HepG2 (cell line): Measurements from ENCODE around the gene ENG. TPM values are rescaled to one million over a fixed set of nuclear protein-coding genes. Genes with fewer than 3 reads are reported as not detected.

Experiments used
- ARNTL ChIP-seq: sonication (generic); formaldehyde crosslinking; IDR thresholded peaks from 2 replicates; pipeline ENCODE4 v1.4.0; 2020; ENCODE audit warnings: mild to moderate bottlenecking, missing genetic modification reagents
- JDP2 ChIP-seq: sonication (generic); formaldehyde crosslinking; IDR thresholded peaks from 2 replicates; pipeline ENCODE4 v1.8.1; 2022; ENCODE audit warnings: missing genetic modification reagents, borderline replicate concordance
- ONECUT2 ChIP-seq: sonication (generic); formaldehyde crosslinking; IDR thresholded peaks from 2 replicates; pipeline ENCODE4 v1.4.0; 2020; ENCODE audit warnings: missing genetic modification reagents
- REST ChIP-seq, 2 experiments: IDR thresholded peaks; 2 replicates each; pipeline ENCODE4 v1.6.1; 2011 to 2012; ENCODE audit warnings: low read length in 2 of 2, borderline replicate concordance in 1 of 2, low read depth in 1 of 2, mild to moderate bottlenecking in 1 of 2, moderate library complexity in 1 of 2
- ZZZ3 ChIP-seq: sonication (generic); formaldehyde crosslinking; IDR thresholded peaks from 2 replicates; pipeline ENCODE4 v1.4.0; 2020; ENCODE audit warnings: missing genetic modification reagents, mild to moderate bottlenecking, borderline replicate concordance
- microRNA-seq: library from miRNA; unstranded; fragments of <30 nt; microRNA quantifications from one replicate; pipeline ENCODE4, GENCODE V29; 2020
- polyA plus RNA-seq, 8 experiments: library from polyadenylated mRNA; depleted of rRNA in 3 of 8; stranded (reverse) in 7 of 8; unstranded in 1 of 8; fragments of >200 nt; fragmentation: Illumina TruSeq in 4 of 8; extraction: Trizol in 4 of 8; gene quantifications; 2 replicates each; pipeline versions ENCODE4 v1.2.1 to v1.2.3, GENCODE V29; 2011 to 2016; ENCODE audit warnings: low read depth in 4 of 8, missing spikeins in 1 of 8, mixed read lengths in 1 of 8; ENCODE audit not compliant: insufficient read depth in 1 of 8
- small RNA-seq, 3 experiments: library from RNA; depleted of rRNA; stranded (forward); fragments of <200 nt; gene quantifications; one replicate each; pipeline ENCODE3, GENCODE V24; 2012; ENCODE audit warnings: low read depth in 2 of 3, low replicate concordance in 1 of 3; ENCODE audit not compliant: insufficient read length in 3 of 3, insufficient read depth in 2 of 3
- total RNA-seq, 5 experiments: library from RNA; depleted of rRNA; stranded (reverse); fragments of >200 nt; fragmentation: Illumina TruSeq; extraction: Trizol; gene quantifications; 2 replicates each; pipeline ENCODE4 v1.2.3, GENCODE V29; 2016; ENCODE audit warnings: low read depth in 1 of 5

Gene ENG
- total and polyA plus RNA-seq, 2 of the 13 experiments (the other 11 are each of a cell fraction or from before 2014, with no cell fraction given) = 0.02 to 1.1 TPM

- TF ChIP-seq REST (IDR thresholded peaks at IDR 0.05; ENCODE audit: borderline replicate concordance in 1 of 2, low read depth in 1 of 2, low read length in 2 of 2) (no peak), JDP2 (CRISPR knock-in tag) (no peak), ONECUT2 (CRISPR knock-in tag) (no peak), ARNTL (CRISPR knock-in tag) (no peak), ZZZ3 (no peak)
- TF ChIP-seq, all 625 proteins: peak for 0
These were observed 89.0 kb downstream of the ENG start (continued) for GRCh38 chr9:127765418-127765817.

Small RNA genes within 50 kb of the gene (microRNA-seq; reads per million reads assigned to microRNA genes)
- gene MIR2861 = not detected
- not detected for gene MIR3960
- not detected for gene MIR4672

Small RNA genes within 50 kb of the gene (small RNA-seq; reads per million reads assigned to genes)
- 0 to 0.97 (median 0.65) reads per million in 3 experiments for gene MIR4672
- 0 reads per million in 3 experiments for gene RF00019
- gene RNA5SP296 = 0 reads per million in 3 experiments

Other genes with a start within 250 kb of the ENG start
- gene STXBP1, start 242.4 kb downstream of the ENG start, total RNA-seq (2016; rRNA removed; fragmentation: Illumina TruSeq; extraction: Trizol) = 2.9 and 4.4 TPM in 2 replicates
- 2.9 and 4.1 TPM in 2 replicates for gene STXBP1, start 242.4 kb downstream of the ENG start, polyA plus RNA-seq (2011; rRNA removed)
- not detected in 2 replicates for gene CFAP157, start 147.7 kb downstream of the ENG start, total RNA-seq (2016; rRNA removed; fragmentation: Illumina TruSeq; extraction: Trizol)
- gene CFAP157, start 147.7 kb downstream of the ENG start, polyA plus RNA-seq (2011; rRNA removed) = 0.07 TPM in 1 of 2 replicates, not detected in the other
- 7.6 and 10.4 TPM in 2 replicates for gene PTRH1, start 139.0 kb downstream of the ENG start, total RNA-seq (2016; rRNA removed; fragmentation: Illumina TruSeq; extraction: Trizol)
- 4.0 and 5.4 TPM in 2 replicates for gene PTRH1, start 139.0 kb downstream of the ENG start, polyA plus RNA-seq (2011; rRNA removed)
- not detected in 2 replicates for gene TTC16, start 138.6 kb downstream of the ENG start, total RNA-seq (2016; rRNA removed; fragmentation: Illumina TruSeq; extraction: Trizol)
- gene TTC16, start 138.6 kb downstream of the ENG start, polyA plus RNA-seq (2011; rRNA removed) = not detected in 2 replicates
- gene TOR2A, start 119.4 kb downstream of the ENG start, total RNA-seq (2016; rRNA removed; fragmentation: Illumina TruSeq; extraction: Trizol) = 5.5 and 7.2 TPM in 2 replicates
- 3.5 and 4.9 TPM in 2 replicates for gene TOR2A, start 119.4 kb downstream of the ENG start, polyA plus RNA-seq (2011; rRNA removed)
- not detected in 2 replicates for gene SH2D3C, start 76.0 kb downstream of the ENG start, total RNA-seq (2016; rRNA removed; fragmentation: Illumina TruSeq; extraction: Trizol)
- not detected in 2 replicates for gene SH2D3C, start 76.0 kb downstream of the ENG start, polyA plus RNA-seq (2011; rRNA removed)
- 16.8 TPM in 2 replicates for gene CDK9, start 68.6 kb downstream of the ENG start, total RNA-seq (2016; rRNA removed; fragmentation: Illumina TruSeq; extraction: Trizol)
- 21.5 and 26.1 TPM in 2 replicates for gene CDK9, start 68.6 kb downstream of the ENG start, polyA plus RNA-seq (2011; rRNA removed)
- gene FPGS, start 51.8 kb downstream of the ENG start, total RNA-seq (2016; rRNA removed; fragmentation: Illumina TruSeq; extraction: Trizol) = 20.3 and 35.6 TPM in 2 replicates
- gene FPGS, start 51.8 kb downstream of the ENG start, polyA plus RNA-seq (2011; rRNA removed) = 36.8 and 41.3 TPM in 2 replicates
- gene AK1, start 23.0 kb upstream of the ENG start, total RNA-seq (2016; rRNA removed; fragmentation: Illumina TruSeq; extraction: Trizol) = 25.7 and 32.8 TPM in 2 replicates
- 19.1 and 28.5 TPM in 2 replicates for gene AK1, start 23.0 kb upstream of the ENG start, polyA plus RNA-seq (2011; rRNA removed)
- gene ST6GALNAC6, start 44.9 kb upstream of the ENG start, total RNA-seq (2016; rRNA removed; fragmentation: Illumina TruSeq; extraction: Trizol) = 16.7 and 18.5 TPM in 2 replicates
- 65.4 and 103 TPM in 2 replicates for gene ST6GALNAC6, start 44.9 kb upstream of the ENG start, polyA plus RNA-seq (2011; rRNA removed)
- gene ST6GALNAC4, start 62.4 kb upstream of the ENG start, total RNA-seq (2016; rRNA removed; fragmentation: Illumina TruSeq; extraction: Trizol) = 14.8 and 18.8 TPM in 2 replicates
- gene ST6GALNAC4, start 62.4 kb upstream of the ENG start, polyA plus RNA-seq (2011; rRNA removed) = 27.7 and 36.4 TPM in 2 replicates
- gene PIP5KL1, start 76.1 kb upstream of the ENG start, total RNA-seq (2016; rRNA removed; fragmentation: Illumina TruSeq; extraction: Trizol) = 0.20 TPM in 1 of 2 replicates, not detected in the other
- gene PIP5KL1, start 76.1 kb upstream of the ENG start, polyA plus RNA-seq (2011; rRNA removed) = 0.44 and 0.49 TPM in 2 replicates
- 17.5 and 24.8 TPM in 2 replicates for gene DPM2, start 83.2 kb upstream of the ENG start, total RNA-seq (2016; rRNA removed; fragmentation: Illumina TruSeq; extraction: Trizol)
- gene DPM2, start 83.2 kb upstream of the ENG start, polyA plus RNA-seq (2011; rRNA removed) = 35.3 and 38.6 TPM in 2 replicates
- 16.1 and 16.6 TPM in 2 replicates for gene EEIG1, start 126.3 kb upstream of the ENG start, total RNA-seq (2016; rRNA removed; fragmentation: Illumina TruSeq; extraction: Trizol)
- gene EEIG1, start 126.3 kb upstream of the ENG start, polyA plus RNA-seq (2011; rRNA removed) = 25.2 and 30.1 TPM in 2 replicates
- 6.0 and 6.6 TPM in 2 replicates for gene NAIF1, start 212.7 kb upstream of the ENG start, total RNA-seq (2016; rRNA removed; fragmentation: Illumina TruSeq; extraction: Trizol)
- gene NAIF1, start 212.7 kb upstream of the ENG start, polyA plus RNA-seq (2011; rRNA removed) = 6.9 TPM in 2 replicates
- 18.5 and 24.8 TPM in 2 replicates for gene SLC25A25, start 213.6 kb upstream of the ENG start, total RNA-seq (2016; rRNA removed; fragmentation: Illumina TruSeq; extraction: Trizol)
- gene SLC25A25, start 213.6 kb upstream of the ENG start, polyA plus RNA-seq (2011; rRNA removed) = 10.5 and 16.7 TPM in 2 replicates